HG03558 (cell line): ENCODE data around the gene CAMK2D.
"Not testable (repeated sequence)": the region's sequence is repeated elsewhere in the genome, so short reads cannot be mapped to it uniquely, and the experiment has no call there.

Experiments used
- ATAC-seq: cut with Tn5 transposase; IDR thresholded peaks from one replicate; pipeline ENCODE4 v1.9.1; 2021; ENCODE audit warnings: moderate number of reproducible peaks; ENCODE audit not compliant: unreplicated experiment; ENCODE audit errors: extremely low read depth

Gene CAMK2D

GRCh38 chr4:113738251-113738650, 23.3 kb downstream of the CAMK2D start:
- no peak for ATAC-seq

DNA sequence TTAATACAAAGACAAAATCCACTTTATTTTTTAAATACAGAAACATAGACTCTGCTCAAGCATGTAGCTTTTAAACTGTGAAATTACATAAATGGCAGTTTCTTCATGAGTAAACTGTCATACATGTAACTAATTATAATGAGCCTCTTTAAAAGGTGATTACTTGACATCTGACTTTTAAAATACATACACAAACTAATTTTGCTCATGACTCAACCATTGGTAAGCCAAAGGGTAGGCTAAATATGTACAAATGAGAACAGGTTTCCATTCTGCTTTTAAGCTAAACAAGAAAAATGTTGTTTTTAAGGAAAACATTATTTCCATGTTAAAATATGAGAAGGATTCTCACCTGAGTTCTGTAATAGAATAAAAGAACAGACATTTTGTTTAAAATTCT, 27.9 kb downstream of the CAMK2D start:
- no peak for ATAC-seq

GRCh38 chr4:113732967-113733527, 28.5 kb downstream of the CAMK2D start:
- no peak for ATAC-seq

DNA sequence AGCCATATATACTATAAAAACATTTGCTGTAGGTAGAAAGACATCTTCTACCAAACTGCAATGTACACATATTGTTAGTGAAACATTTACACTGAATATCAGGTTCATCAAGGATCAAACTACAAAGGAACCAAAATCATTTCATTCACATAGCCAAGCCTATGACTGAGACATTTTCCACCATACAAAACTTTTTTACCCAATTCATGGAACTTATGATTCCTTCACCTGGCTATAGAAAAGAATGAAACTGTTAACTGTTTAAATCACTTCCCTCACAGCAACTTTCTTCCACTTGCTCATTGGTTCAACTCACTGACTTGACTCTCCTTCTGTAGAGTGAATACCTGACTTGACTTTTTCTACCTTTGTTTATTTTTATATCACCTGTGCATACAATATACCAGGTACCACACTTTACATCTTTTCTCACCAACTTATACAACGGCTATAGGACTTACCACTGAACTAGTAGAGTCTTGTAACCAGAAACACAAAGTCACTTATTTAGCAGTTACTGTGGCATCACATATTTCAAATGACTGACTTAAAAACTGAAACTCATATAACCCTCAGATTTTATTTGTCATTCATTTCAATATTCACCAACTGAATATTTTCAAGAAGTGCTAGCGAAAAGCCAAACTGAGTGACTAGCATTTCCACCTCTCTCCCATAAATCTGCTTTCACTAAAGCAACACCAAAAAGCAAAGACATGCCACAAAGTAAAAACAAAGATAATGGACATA, 30.9 kb downstream of the CAMK2D start:
- ATAC-seq: no peak

- ATAC-seq: no peak
Measured at GRCh38 chr4:113727802-113728201, 33.7 kb downstream of the CAMK2D start.

- no peak for ATAC-seq
Measured at GRCh38 chr4:113725963-113726362, 35.6 kb downstream of the CAMK2D start.

GRCh38 chr4:113718252-113718651, 43.3 kb downstream of the CAMK2D start:
- ATAC-seq: no peak

GRCh38 chr4:113711883-113712662, 49.5 kb downstream of the CAMK2D start:
- no peak for ATAC-seq

DNA sequence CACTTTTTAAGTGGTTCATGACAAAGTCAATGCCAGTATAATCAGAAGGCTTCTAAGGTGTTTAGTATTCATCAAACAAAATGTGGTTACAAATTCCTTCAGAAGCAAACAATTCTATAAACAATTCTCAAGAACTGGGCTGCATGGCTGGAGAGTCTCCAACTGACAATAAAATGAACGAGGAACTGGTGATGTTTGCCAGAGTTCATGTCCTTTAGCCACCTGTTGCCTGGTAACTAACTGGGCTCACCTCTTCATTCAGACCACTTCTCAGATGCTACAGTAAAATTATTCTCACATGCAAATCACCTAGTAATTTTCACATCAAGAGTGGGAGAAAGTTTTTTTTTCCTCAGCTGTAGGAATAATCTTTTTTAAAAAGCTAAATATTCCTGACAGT, 53.3 kb downstream of the CAMK2D start:
- peak; percentile 47 for ATAC-seq

DNA sequence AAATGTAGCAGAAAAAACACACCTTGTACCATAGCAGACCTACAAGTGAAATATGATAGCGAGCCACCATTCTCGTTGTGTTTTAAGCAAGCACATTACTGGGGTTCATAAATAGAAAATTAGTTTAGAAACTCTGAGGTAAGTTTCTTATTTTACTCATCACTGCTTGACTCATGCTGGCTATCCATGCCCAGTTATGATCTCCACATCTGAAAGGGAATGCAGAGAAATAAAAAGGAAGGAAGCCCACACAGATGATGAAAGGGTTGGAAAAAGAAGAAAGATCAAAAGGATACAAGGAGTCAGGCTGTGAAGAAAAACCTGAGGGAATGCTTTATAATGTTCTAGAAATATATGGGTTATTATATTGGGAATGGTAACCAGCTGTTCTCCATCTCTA, 54.5 kb downstream of the CAMK2D start:
- no peak for ATAC-seq

DNA sequence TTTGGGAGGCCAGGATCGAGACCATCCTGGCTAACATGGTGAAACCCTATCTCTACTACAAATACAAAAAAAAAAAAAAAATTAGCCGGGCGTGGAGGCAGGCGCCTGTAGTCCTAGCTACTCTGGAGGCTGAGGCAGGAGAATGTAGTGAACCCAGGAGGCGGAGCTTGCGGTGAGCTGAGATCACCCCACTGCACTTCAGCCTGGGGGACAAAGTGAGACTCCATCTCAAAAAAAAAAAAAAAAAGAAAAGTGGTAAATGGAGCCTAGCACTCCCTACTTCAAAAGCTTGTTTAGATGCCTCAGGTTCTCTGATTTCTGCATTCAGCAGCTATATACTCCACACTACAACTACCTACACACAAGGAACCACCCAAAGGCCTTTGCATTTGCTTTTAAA, 56.4 kb downstream of the CAMK2D start:
- not testable (repeated sequence) for ATAC-seq

GRCh38 chr4:113702596-113702995, 58.9 kb downstream of the CAMK2D start:
- ATAC-seq: not testable (repeated sequence)

DNA sequence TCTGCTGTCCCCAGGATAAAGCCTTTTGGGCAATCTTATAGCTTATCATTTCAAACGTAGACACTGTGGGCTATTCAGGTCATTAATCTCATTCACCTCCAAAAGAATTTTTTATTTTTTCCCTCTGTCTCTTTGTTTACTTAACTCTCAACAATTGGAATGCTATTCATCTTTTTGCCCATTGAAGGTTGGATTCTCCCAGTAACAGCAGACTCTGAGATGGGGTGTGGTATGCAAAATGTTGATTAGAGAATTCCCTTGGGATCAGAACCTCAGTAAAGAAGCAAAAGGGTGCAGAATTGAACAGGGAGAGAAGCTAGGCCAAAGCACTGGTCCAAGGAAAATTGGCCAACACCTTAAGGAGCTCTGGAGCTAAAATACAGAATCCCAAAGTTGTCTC, 60.4 kb downstream of the CAMK2D start:
- no peak for ATAC-seq

DNA sequence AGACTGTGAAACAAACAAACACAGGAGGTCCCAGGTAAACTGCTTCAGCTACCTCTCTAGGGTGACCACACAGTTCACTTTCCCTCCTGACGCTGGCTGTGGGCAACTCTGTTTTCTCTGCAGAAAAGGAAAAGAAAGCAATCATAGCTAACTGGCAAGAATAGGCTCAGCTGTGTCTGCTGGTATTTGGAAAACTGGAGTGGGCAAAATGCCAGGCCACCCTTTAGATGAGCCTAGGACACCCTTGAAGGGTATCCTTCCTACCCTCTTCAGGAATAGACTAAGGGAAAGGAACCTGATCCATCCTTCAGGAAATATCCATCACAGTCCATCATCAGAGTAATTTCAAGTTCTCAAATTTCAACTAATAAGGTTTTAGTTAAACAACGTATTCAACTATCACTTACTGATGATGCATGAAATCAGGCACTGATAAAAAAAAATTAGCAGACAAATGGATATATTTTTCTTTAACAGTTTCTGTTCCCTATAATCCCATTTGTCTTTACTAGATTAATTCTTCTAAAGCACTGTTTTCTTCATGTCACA, 60.9 kb downstream of the CAMK2D start:
- ATAC-seq: no peak

- no peak for ATAC-seq
Measured at GRCh38 chr4:113699772-113700171, 61.8 kb downstream of the CAMK2D start.

- ATAC-seq: no peak
Measured at GRCh38 chr4:113697429-113697828, 64.1 kb downstream of the CAMK2D start.

- ATAC-seq: no peak
Measured at GRCh38 chr4:113695328-113696169, 66.0 kb downstream of the CAMK2D start.

DNA sequence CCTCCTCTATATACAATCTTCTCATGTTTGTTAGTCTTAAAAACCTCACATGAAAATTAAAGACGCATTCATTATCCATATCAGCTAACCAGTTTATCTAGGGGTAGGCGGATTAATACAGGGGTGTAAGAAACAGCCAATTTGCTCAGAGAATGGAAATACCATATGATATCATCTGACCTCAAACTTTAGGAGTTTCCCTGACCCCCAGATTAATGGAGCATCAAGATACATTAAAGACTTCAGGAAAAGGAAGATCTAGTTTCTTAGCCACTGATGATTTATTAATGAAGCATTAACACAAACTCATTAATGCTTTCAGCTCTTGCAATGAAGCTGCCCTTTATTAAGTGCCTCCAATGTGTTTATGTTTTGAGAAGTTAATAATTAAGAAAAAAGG, 67.5 kb downstream of the CAMK2D start:
- ATAC-seq: no peak

- ATAC-seq: peak; percentile 85
Measured at GRCh38 chr4:113692809-113693411, 68.6 kb downstream of the CAMK2D start.

DNA sequence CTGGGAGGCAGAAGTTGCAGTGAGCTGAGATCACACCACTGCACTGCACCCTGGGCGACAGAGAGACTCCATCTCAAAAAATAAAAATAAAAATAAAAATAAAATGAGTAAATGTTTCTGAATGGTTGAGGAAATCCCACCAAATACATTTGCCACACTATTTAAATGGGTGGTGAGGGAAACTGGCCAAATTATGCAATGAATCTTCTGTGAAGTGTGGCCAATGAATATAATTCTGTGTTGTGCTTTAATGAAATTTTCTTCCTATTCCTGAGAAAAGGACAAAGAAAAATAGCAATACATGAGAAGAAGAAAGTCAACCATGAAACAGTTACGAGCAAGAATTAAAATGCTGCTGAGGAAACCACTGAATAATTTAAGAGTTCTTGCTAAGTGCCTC, 69.9 kb downstream of the CAMK2D start:
- no peak for ATAC-seq
